Vagina (tissue), 2 donors: ENCODE measurements around the gene ZBTB24. TPM values are rescaled to one million over a fixed set of nuclear protein-coding genes. Genes with fewer than 3 reads are reported as not detected.

Experiments used
- DNase-seq, 2 donors: peaks; one replicate each; pipeline ENCODE4 v3.0.0-alpha.2; 2017; ENCODE audit errors: extremely low spot score in 2 of 2
- H3K27ac ChIP-seq: fragments of 200-600 bp; sonication (generic); one replicate; pipeline ENCODE4 v1.5.1; 2019
- H3K27me3 ChIP-seq: fragments of 200-600 bp; sonication (generic); one replicate; pipeline ENCODE4 v1.5.1; 2019
- H3K36me3 ChIP-seq, 2 donors: fragments of 200-600 bp; sonication (generic); one replicate each; pipeline ENCODE4 v1.5.1; 2017 to 2019
- H3K4me1 ChIP-seq: fragments of 200-600 bp; sonication (generic); one replicate; pipeline ENCODE4 v1.5.1; 2019
- H3K4me3 ChIP-seq, 2 donors: fragments of 200-600 bp; sonication (generic); 1 replicate in 1 of 2; 2 replicates in 1 of 2; pipeline ENCODE4 v1.5.1; 2016 to 2019
- H3K9me3 ChIP-seq: fragments of 200-600 bp; sonication (generic); one replicate; pipeline ENCODE4 v1.5.1; 2019
- POLR2A ChIP-seq, 2 donors: fragments of 450-650 bp; IDR thresholded peaks; one replicate each; pipeline ENCODE4 v1.6.1; 2017; ENCODE audit warnings: antibody characterized with exemption in 2 of 2, mild to moderate bottlenecking in 2 of 2, moderate library complexity in 2 of 2
- POLR2AphosphoS5 ChIP-seq, 2 donors: sonication (generic); formaldehyde crosslinking; IDR thresholded peaks; one replicate each; pipeline ENCODE4 v1.9.0; 2017; ENCODE audit warnings: antibody characterized with exemption in 2 of 2, mild to moderate bottlenecking in 2 of 2, low read depth in 1 of 2; ENCODE audit not compliant: insufficient read depth in 1 of 2
- intact Hi-C: fragments of 100-400 bp; cut with DNase I; formaldehyde crosslinking; loops from one replicate; pipeline ENCODE4 v1.15.1; 2023
- total RNA-seq: library from RNA; depleted of rRNA; stranded (reverse); fragments of >200 nt; gene quantifications from one replicate; pipeline ENCODE4 v1.2.3, GENCODE V29; 2016
- TF ChIP-seq, protein P1 (sequence below), 3 experiments: fragments of 450-650 bp in 2 of 3; fragments of 200-600 bp in 1 of 3; sonication (generic) in 1 of 3; IDR thresholded peaks; one replicate each; pipeline ENCODE4 v1.5.1; 2017 to 2019; ENCODE audit warnings: antibody characterized with exemption in 3 of 3, mild to moderate bottlenecking in 2 of 3, moderate library complexity in 2 of 3

The ZBTB24 gene
- total RNA-seq, 1 donor from 2014 or later = 6.6 TPM

DNA sequence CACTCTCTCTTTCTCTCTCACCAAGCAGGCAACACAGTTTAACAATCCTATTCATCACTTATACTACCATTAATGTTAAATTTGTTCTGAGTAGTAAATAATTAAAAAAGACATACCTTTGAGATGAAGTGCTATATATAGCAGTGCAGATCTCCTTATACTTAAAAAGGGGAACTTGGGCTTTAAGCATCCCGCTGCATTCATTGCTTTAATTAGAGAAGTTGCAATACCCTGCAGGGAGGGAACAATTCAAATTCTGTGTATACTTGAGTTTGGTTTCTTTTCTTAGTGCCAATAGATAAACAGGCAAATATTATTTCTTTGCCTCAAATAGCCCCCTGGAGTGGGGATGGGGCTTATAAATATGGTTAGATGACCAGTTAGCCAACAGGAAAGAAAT is 10.8 kb upstream of the ZBTB24 start:
- H3K4me1 ChIP-seq = no peaks in the 10 kb centered on the region
- DNase-seq = no peak
- TF ChIP-seq POLR2AphosphoS5 (IDR thresholded peaks at IDR 0.05; ENCODE audit: insufficient read depth in 1 of 2, low read depth in 1 of 2) = no peak
- H3K4me3 ChIP-seq = no peak overlapping the region
- H3K27me3 ChIP-seq = no peaks in the 10 kb centered on the region
- intact Hi-C loops = no loop called here
- no peaks in the 10 kb centered on the region for H3K36me3 ChIP-seq
- H3K27ac ChIP-seq = no peak overlapping the region
- no peaks in the 10 kb centered on the region for H3K9me3 ChIP-seq

DNA sequence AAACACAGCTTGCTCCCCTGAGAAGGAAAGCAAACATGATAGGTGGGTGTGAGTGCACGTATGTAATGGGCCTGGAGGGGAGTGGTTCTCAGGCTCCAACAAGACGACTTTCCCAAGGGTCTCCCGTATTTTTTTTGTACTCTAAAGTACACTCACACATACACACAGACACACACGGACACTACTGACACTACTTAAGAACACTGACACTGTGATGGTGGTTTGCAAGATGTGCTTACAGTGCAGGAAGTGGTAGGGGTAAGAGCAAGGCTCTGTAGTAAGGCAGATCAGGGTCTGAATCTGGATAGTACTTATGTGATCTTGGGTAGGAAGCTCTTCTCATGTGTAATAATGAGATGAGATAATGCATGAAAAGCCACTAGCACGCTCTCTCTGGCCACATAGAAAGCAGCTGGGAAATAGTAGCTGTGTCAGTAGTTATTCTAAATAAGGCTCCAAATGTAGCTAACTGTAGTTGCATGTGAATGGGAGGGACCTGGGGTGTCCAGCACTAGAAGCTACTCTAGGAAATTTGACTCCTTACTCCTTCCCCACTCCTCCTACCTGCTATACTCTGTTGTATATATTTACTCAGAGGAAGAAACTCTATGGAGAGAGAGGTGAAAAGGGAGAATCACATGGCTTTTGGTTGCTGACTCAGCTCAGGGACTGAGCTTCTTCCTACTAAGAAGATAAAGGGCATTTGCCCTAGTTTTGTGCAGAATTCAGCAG is 8.4 kb upstream of the ZBTB24 start:
- intact Hi-C loops = no loop called here
- TF ChIP-seq, protein P1, sequence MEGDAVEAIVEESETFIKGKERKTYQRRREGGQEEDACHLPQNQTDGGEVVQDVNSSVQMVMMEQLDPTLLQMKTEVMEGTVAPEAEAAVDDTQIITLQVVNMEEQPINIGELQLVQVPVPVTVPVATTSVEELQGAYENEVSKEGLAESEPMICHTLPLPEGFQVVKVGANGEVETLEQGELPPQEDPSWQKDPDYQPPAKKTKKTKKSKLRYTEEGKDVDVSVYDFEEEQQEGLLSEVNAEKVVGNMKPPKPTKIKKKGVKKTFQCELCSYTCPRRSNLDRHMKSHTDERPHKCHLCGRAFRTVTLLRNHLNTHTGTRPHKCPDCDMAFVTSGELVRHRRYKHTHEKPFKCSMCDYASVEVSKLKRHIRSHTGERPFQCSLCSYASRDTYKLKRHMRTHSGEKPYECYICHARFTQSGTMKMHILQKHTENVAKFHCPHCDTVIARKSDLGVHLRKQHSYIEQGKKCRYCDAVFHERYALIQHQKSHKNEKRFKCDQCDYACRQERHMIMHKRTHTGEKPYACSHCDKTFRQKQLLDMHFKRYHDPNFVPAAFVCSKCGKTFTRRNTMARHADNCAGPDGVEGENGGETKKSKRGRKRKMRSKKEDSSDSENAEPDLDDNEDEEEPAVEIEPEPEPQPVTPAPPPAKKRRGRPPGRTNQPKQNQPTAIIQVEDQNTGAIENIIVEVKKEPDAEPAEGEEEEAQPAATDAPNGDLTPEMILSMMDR (IDR thresholded peaks at IDR 0.05) = no peak
- TF ChIP-seq POLR2A (IDR thresholded peaks at IDR 0.05) = no peak
- TF ChIP-seq POLR2AphosphoS5 (IDR thresholded peaks at IDR 0.05; ENCODE audit: insufficient read depth in 1 of 2, low read depth in 1 of 2) = no peak
- DNase-seq = peak; percentile 46 to 72
- no peak overlapping the region for H3K4me3 ChIP-seq
- H3K27ac ChIP-seq = no peak overlapping the region
- H3K27me3 ChIP-seq = no peaks in the 10 kb centered on the region
- no peaks in the 10 kb centered on the region for H3K36me3 ChIP-seq
- no peaks in the 10 kb centered on the region for H3K4me1 ChIP-seq
- no peaks in the 10 kb centered on the region for H3K9me3 ChIP-seq

DNA sequence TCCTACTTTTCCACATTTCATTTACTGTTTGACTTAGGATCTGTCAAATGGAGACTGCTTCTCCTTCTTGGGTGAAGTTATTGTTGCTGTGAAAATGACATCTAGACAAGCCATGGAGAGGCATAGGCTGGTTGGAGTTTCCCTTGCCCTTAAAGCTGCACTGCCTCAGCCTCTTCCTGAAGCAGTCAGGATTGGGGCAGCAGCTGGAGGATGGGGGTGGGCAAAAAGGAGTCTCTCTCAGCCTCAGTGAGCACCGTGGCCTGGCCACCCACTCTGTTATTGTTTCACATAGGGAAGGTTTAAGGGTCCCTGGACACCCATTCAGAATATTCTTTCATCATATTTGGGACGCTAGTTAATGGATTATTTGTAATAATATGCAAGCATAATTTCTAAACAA is 7.7 kb upstream of the ZBTB24 start:
- no peak for TF ChIP-seq POLR2A (IDR thresholded peaks at IDR 0.05)
- no peak for TF ChIP-seq POLR2AphosphoS5 (IDR thresholded peaks at IDR 0.05; ENCODE audit: insufficient read depth in 1 of 2, low read depth in 1 of 2)
- TF ChIP-seq, protein P1 (IDR thresholded peaks at IDR 0.05) = no peak
- peak; percentile 7 to 29 for DNase-seq
- intact Hi-C loops = no loop called here
- H3K9me3 ChIP-seq = no peaks in the 10 kb centered on the region
- no peaks in the 10 kb centered on the region for H3K36me3 ChIP-seq
- H3K4me3 ChIP-seq = no peak overlapping the region
- H3K27me3 ChIP-seq = no peaks in the 10 kb centered on the region
- H3K27ac ChIP-seq = no peak overlapping the region
- H3K4me1 ChIP-seq = no peaks in the 10 kb centered on the region

DNA sequence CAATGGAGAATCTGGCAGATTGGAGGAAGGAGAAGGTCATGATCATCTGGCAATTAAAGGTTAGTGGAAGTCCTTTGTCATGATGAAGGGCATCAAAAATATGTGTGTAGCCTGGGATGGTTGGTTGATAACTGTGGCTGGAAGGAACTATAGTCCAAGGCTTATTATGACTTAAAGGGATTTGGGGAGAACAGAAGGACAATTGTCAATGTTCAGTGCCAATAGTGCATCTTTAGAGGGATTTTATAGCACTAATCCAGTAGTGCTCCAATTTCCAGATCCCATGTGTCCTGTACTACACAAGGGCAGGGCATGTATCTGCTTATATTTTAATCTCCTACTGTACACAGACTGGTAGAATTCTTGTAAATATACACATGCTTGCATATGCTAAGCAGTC is 5.0 kb upstream of the ZBTB24 start:
- H3K27ac ChIP-seq = no peak overlapping the region
- DNase-seq = peak in 1 of 2 donors; percentile 25
- H3K4me1 ChIP-seq = no peaks in the 10 kb centered on the region
- no peaks in the 10 kb centered on the region for H3K9me3 ChIP-seq
- no peaks in the 10 kb centered on the region for H3K27me3 ChIP-seq
- no peaks in the 10 kb centered on the region for H3K36me3 ChIP-seq
- TF ChIP-seq POLR2AphosphoS5 (IDR thresholded peaks at IDR 0.05; ENCODE audit: insufficient read depth in 1 of 2, low read depth in 1 of 2) (no peak), POLR2A (IDR thresholded peaks at IDR 0.05) (no peak)
- TF ChIP-seq, protein P1 (IDR thresholded peaks at IDR 0.05) = no peak
- intact Hi-C loops = no loop called here
- no peak overlapping the region for H3K4me3 ChIP-seq

DNA sequence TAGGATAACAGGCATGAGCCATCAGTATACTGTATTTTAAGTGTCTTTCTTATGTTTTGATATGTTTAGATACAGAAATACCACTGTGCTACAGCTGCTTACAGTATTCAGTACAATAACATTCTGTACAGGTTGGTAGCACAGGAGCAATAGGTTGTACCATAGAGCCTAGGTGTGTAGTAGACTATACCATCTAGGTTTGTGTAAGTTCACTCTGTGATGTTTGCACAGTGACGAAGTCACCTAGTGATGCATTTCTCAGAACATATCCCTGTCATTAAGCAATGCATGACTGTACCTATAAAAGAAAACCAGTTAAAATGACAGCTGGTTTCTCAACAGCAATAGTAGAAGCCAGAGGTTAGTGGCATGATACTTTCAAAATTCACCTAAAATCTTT is 3.0 kb upstream of the ZBTB24 start:
- H3K4me3 ChIP-seq = no peak overlapping the region
- peaks cover 0 to 4% of the 10 kb centered on the region in 2 donors for H3K36me3 ChIP-seq
- TF ChIP-seq POLR2AphosphoS5 (IDR thresholded peaks at IDR 0.05; ENCODE audit: insufficient read depth in 1 of 2, low read depth in 1 of 2) (peak in 1 of 2 donors; percentile 76), POLR2A (IDR thresholded peaks at IDR 0.05) (no peak)
- TF ChIP-seq, protein P1 (IDR thresholded peaks at IDR 0.05) = no peak
- intact Hi-C loops = no loop called here
- no peak overlapping the region for H3K27ac ChIP-seq
- peaks cover 12% of the 10 kb centered on the region for H3K4me1 ChIP-seq
- no peaks in the 10 kb centered on the region for H3K27me3 ChIP-seq
- no peak for DNase-seq
- H3K9me3 ChIP-seq = no peaks in the 10 kb centered on the region
